Uterus (tissue), 2 donors: ENCODE results near the gene CCM2L.

ENCODE experiments used
- CTCF ChIP-seq, 4 experiments: fragments of 200-600 bp in 2 of 4; fragments of 450-650 bp in 2 of 4; sonication (generic) in 2 of 4; IDR thresholded peaks; one replicate each; pipeline ENCODE4 v1.5.1; 2016 to 2019; ENCODE audit warnings: antibody characterized with exemption in 4 of 4, mild to moderate bottlenecking in 2 of 4, moderate library complexity in 1 of 4
- POLR2A ChIP-seq, 2 donors: fragments of 450-650 bp; IDR thresholded peaks; one replicate each; pipeline ENCODE4 v1.6.1; 2016; ENCODE audit warnings: antibody characterized with exemption in 2 of 2, mild to moderate bottlenecking in 1 of 2, moderate library complexity in 1 of 2

DNA sequence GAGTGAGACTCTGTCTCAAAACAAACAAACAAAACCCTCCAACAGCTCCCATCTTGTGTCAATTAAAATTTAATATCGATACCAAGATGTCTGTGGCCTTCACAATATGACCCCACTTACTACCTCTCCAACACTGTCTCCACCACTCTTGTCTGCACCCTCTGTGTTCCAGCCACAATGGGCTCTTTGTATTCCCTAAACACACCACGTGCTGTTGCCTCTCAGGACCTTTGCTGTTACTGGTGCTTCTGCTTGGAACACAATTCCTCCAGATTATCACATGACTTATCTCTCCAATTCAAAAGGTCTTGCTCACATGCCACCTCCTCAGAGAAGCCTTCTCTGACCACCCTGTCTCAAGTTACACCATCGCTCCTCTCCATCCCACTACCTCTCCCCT, 35.8 kb downstream of the CCM2L start:
- no peak for TF ChIP-seq POLR2A (IDR thresholded peaks at IDR 0.05)
- TF ChIP-seq CTCF (IDR thresholded peaks at IDR 0.05) = no peak
